Measurements from ENCODE around the gene MCC.

- no peak for TF ChIP-seq EZH2 (IDR thresholded peaks at IDR 0.05; ENCODE audit: low read length, unreplicated experiment)
- TF ChIP-seq CTCF (conservative IDR thresholded peaks at IDR 0.05; ENCODE audit: low read depth, low read length) = no peak
Measured at GRCh38 chr5:113176196-113176595, 312.1 kb downstream of the MCC start.

All from PC-3 (cell line).